ENCODE measurements around the gene HOXB7.
A peak's percentile ranks its signal among the peaks of the same experiment; 100 is the strongest.

Gene HOXB7

GRCh38 chr17:48610282-48611211, at the start of gene HOXB7:
HOXB7 (minus strand) TSS chr17:48611017; CDS start chr17:48610918, 99 bp downstream.
- DNase-seq, result peak; percentile 60

- DNase-seq, result no peak
Observed at GRCh38 chr17:48655913-48656312, 45.1 kb upstream of the HOXB7 start.

- no peak for DNase-seq
Observed at GRCh38 chr17:48649741-48650140, 38.9 kb upstream of the HOXB7 start.

- no peak for DNase-seq
Observed at GRCh38 chr17:48647963-48648245, 37.1 kb upstream of the HOXB7 start.

GRCh38 chr17:48647103-48647962, 36.5 kb upstream of the HOXB7 start:
- no peak for DNase-seq

- peak; percentile 38 for DNase-seq
Observed at GRCh38 chr17:48646183-48647102, 35.6 kb upstream of the HOXB7 start.

GRCh38 chr17:48645639-48646182, 34.9 kb upstream of the HOXB7 start:
- DNase-seq, result no peak

GRCh38 chr17:48644910-48645557, 34.2 kb upstream of the HOXB7 start:
- DNase-seq, result no peak

GRCh38 chr17:48644159-48644558, 33.3 kb upstream of the HOXB7 start:
- DNase-seq, result no peak

GRCh38 chr17:48643697-48644012, 32.8 kb upstream of the HOXB7 start:
- no peak for DNase-seq

- DNase-seq, result no peak
Observed at GRCh38 chr17:48642843-48643696, 32.3 kb upstream of the HOXB7 start.

GRCh38 chr17:48642059-48642842, 31.4 kb upstream of the HOXB7 start:
- DNase-seq, result no peak

- DNase-seq, result no peak
Observed at GRCh38 chr17:48641541-48642058, 30.8 kb upstream of the HOXB7 start.

GRCh38 chr17:48640858-48641180, 30.0 kb upstream of the HOXB7 start:
- no peak for DNase-seq

GRCh38 chr17:48639982-48640857, 29.4 kb upstream of the HOXB7 start:
- no peak for DNase-seq

- no peak for DNase-seq
Observed at GRCh38 chr17:48639136-48639535, 28.3 kb upstream of the HOXB7 start.

- DNase-seq, result no peak
Observed at GRCh38 chr17:48637323-48638260, 26.8 kb upstream of the HOXB7 start.

Data from CD4-positive, alpha-beta T cell treated with Interleukin-17A for 4 hours (primary cell).